ENCODE measurements around the gene FGF14.

DNA sequence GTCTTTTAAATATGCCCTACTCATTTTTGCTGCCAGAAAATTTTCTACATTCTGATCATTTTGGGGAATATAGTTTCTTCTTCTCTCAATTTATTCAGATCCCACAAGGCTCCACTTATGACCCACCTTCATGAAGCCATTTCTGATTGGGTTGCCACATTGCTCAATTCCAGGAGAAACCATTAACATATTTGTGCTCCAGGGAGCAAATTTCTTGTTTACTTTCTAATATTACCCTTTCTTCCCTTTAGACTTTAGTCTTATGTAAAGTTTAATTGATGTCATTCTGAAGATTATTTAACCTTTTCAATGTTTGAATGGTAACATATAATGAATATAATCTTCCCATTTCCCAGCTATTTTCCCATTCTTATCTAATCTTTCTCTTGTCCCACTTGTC lies 617.5 kb downstream of the FGF14 start:
- no peak for TF ChIP-seq EZH2 (IDR thresholded peaks at IDR 0.05; ENCODE audit: borderline replicate concordance, insufficient read depth, low read depth, low read length, poor library complexity, severe bottlenecking)
- no peak for TF ChIP-seq CTCF (IDR thresholded peaks at IDR 0.05)

Data from B cell (primary cell).